ENCODE measurements around the gene DARS2. TPM values are rescaled to one million over a fixed set of nuclear protein-coding genes. Genes with fewer than 3 reads are reported as not detected.
"Not testable (repeated sequence)": the region's sequence is repeated elsewhere in the genome, so short reads cannot be mapped to it uniquely, and the experiment has no call there.

The DARS2 gene
- total and polyA plus RNA-seq, 4 donors: 6.6 to 16.1 (median 13.1) TPM

- H3K4me1 ChIP-seq (ENCODE audit: control insufficient read depth in 5 of 5, insufficient read depth in 5 of 5, low read length in 5 of 5): peaks cover 0 to 5% (median 0%) of the 10 kb centered on the region in 5 donors
- H3K36me3 ChIP-seq (ENCODE audit: control insufficient read depth in 4 of 4, insufficient read depth in 4 of 4, low read length in 4 of 4): peaks cover 13 to 26% (median 16%) of the 10 kb centered on the region in 4 donors
- no peak for TF ChIP-seq CTCF (IDR thresholded peaks at IDR 0.05; ENCODE audit: control extremely low read depth, extremely low read depth)
- H3K9ac ChIP-seq (ENCODE audit: insufficient read depth in 1 of 2, low read length in 2 of 2): no peak overlapping the region
- H3K4me3 ChIP-seq: no peak overlapping the region
- H3K9me3 ChIP-seq (ENCODE audit: control insufficient read depth in 4 of 4, insufficient read depth in 3 of 4, low read length in 3 of 4): no peaks in the 10 kb centered on the region
- no peaks in the 10 kb centered on the region for H3K27me3 ChIP-seq (ENCODE audit: control insufficient read depth in 3 of 3, insufficient read depth in 3 of 3, low read length in 2 of 3)
- H3K27ac ChIP-seq (ENCODE audit: low read depth in 1 of 2, low read length in 1 of 2): peak overlapping the region; percentile 30 to 42
- 41 to 65% methylated on average over 5 of the region's 5 CpGs for WGBS, 2 donors
- peak; percentile 19 for ATAC-seq (ENCODE audit: insufficient read depth, low FRiP score)
- DNase-seq: peak; percentile 26 to 72 (median 61)
Measured at GRCh38 chr1:173853074-173853473, 28.6 kb downstream of the DARS2 start.

GRCh38 chr1:173856014-173856413 lies 31.5 kb downstream of the DARS2 start:
- Histone ChIP-seq H3K9ac (ENCODE audit: insufficient read depth in 1 of 2, low read length in 2 of 2) (no peak overlapping the region), H3K9me3 (ENCODE audit: control insufficient read depth in 4 of 4, insufficient read depth in 3 of 4, low read length in 3 of 4) (no peaks in the 10 kb centered on the region), H3K27me3 (ENCODE audit: control insufficient read depth in 3 of 3, insufficient read depth in 3 of 3, low read length in 2 of 3) (no peaks in the 10 kb centered on the region), H3K4me1 (ENCODE audit: control insufficient read depth in 5 of 5, insufficient read depth in 5 of 5, low read length in 5 of 5) (peaks cover 0 to 5% (median 0%) of the 10 kb centered on the region in 5 donors), H3K36me3 (ENCODE audit: control insufficient read depth in 4 of 4, insufficient read depth in 4 of 4, low read length in 4 of 4) (peaks cover 9 to 34% (median 16%) of the 10 kb centered on the region in 4 donors), H3K4me3 (no peak overlapping the region), H3K27ac (ENCODE audit: low read depth in 1 of 2, low read length in 1 of 2) (no peak overlapping the region)
- ATAC-seq (ENCODE audit: insufficient read depth, low FRiP score) (no peak), DNase-seq (no peak)
- WGBS, 2 donors: 67 to 70% methylated on average over 1 of the region's 1 CpG
- TF ChIP-seq CTCF (IDR thresholded peaks at IDR 0.05; ENCODE audit: control extremely low read depth, extremely low read depth): no peak

GRCh38 chr1:173856903-173857302 lies 32.4 kb downstream of the DARS2 start:
- peaks cover 0 to 5% (median 0%) of the 10 kb centered on the region in 5 donors for H3K4me1 ChIP-seq (ENCODE audit: control insufficient read depth in 5 of 5, insufficient read depth in 5 of 5, low read length in 5 of 5)
- H3K9ac ChIP-seq (ENCODE audit: insufficient read depth in 1 of 2, low read length in 2 of 2): no peak overlapping the region
- no peak for TF ChIP-seq CTCF (IDR thresholded peaks at IDR 0.05; ENCODE audit: control extremely low read depth, extremely low read depth)
- DNase-seq (no peak), ATAC-seq (ENCODE audit: insufficient read depth, low FRiP score) (no peak)
- no peaks in the 10 kb centered on the region for H3K27me3 ChIP-seq (ENCODE audit: control insufficient read depth in 3 of 3, insufficient read depth in 3 of 3, low read length in 2 of 3)
- H3K4me3 ChIP-seq: no peak overlapping the region
- H3K27ac ChIP-seq (ENCODE audit: low read depth in 1 of 2, low read length in 1 of 2): no peak overlapping the region
- H3K36me3 ChIP-seq (ENCODE audit: control insufficient read depth in 4 of 4, insufficient read depth in 4 of 4, low read length in 4 of 4): peaks cover 10 to 34% (median 16%) of the 10 kb centered on the region in 4 donors
- H3K9me3 ChIP-seq (ENCODE audit: control insufficient read depth in 4 of 4, insufficient read depth in 3 of 4, low read length in 3 of 4): no peaks in the 10 kb centered on the region
- 96 to 97% methylated on average over 2 of the region's 2 CpGs for WGBS, 2 donors

- ATAC-seq (ENCODE audit: insufficient read depth, low FRiP score) (no peak), DNase-seq (no peak)
- no peaks in the 10 kb centered on the region for H3K9me3 ChIP-seq (ENCODE audit: control insufficient read depth in 4 of 4, insufficient read depth in 3 of 4, low read length in 3 of 4)
- peaks cover 10 to 33% (median 16%) of the 10 kb centered on the region in 4 donors for H3K36me3 ChIP-seq (ENCODE audit: control insufficient read depth in 4 of 4, insufficient read depth in 4 of 4, low read length in 4 of 4)
- peaks cover 0 to 5% (median 0%) of the 10 kb centered on the region in 5 donors for H3K4me1 ChIP-seq (ENCODE audit: control insufficient read depth in 5 of 5, insufficient read depth in 5 of 5, low read length in 5 of 5)
- no peaks in the 10 kb centered on the region for H3K27me3 ChIP-seq (ENCODE audit: control insufficient read depth in 3 of 3, insufficient read depth in 3 of 3, low read length in 2 of 3)
- peak overlapping the region in 1 of 2 donors; percentile 63 for H3K27ac ChIP-seq (ENCODE audit: low read depth in 1 of 2, low read length in 1 of 2)
- TF ChIP-seq CTCF (IDR thresholded peaks at IDR 0.05; ENCODE audit: control extremely low read depth, extremely low read depth): no peak
- H3K4me3 ChIP-seq: no peak overlapping the region
- H3K9ac ChIP-seq (ENCODE audit: insufficient read depth in 1 of 2, low read length in 2 of 2): no peak overlapping the region
- WGBS, 2 donors: 87 to 91% methylated on average over 4 of the region's 4 CpGs
Measured at GRCh38 chr1:173857363-173857917, 33.0 kb downstream of the DARS2 start.

GRCh38 chr1:173859547-173859946 lies 35.1 kb downstream of the DARS2 start:
- H3K4me1 ChIP-seq (ENCODE audit: control insufficient read depth in 5 of 5, insufficient read depth in 5 of 5, low read length in 5 of 5); H3K9me3 ChIP-seq (ENCODE audit: control insufficient read depth in 4 of 4, insufficient read depth in 3 of 4, low read length in 3 of 4); H3K27ac ChIP-seq (ENCODE audit: low read depth in 1 of 2, low read length in 1 of 2); H3K9ac ChIP-seq (ENCODE audit: insufficient read depth in 1 of 2, low read length in 2 of 2); H3K27me3 ChIP-seq (ENCODE audit: control insufficient read depth in 3 of 3, insufficient read depth in 3 of 3, low read length in 2 of 3); ATAC-seq (ENCODE audit: insufficient read depth, low FRiP score); H3K4me3 ChIP-seq; DNase-seq: not testable (repeated sequence)
- H3K36me3 ChIP-seq (ENCODE audit: control insufficient read depth in 4 of 4, insufficient read depth in 4 of 4, low read length in 4 of 4): peaks cover 13 to 41% (median 25%) of the 10 kb centered on the region in 4 donors
- 98 to 100% methylated on average over 5 of the region's 5 CpGs for WGBS, 2 donors

Data from lung (tissue), 12 donors.